DMS153 treated with DMSO at 0.1 percent for 48 hours (cell line): Measurements from ENCODE around the gene IRF6.

Source experiments
- DNase-seq: peaks from one replicate; lab custom pipeline; 2025; ENCODE audit not compliant: unreplicated experiment; lab: John Stamatoyannopoulos, UW

Gene IRF6

DNA sequence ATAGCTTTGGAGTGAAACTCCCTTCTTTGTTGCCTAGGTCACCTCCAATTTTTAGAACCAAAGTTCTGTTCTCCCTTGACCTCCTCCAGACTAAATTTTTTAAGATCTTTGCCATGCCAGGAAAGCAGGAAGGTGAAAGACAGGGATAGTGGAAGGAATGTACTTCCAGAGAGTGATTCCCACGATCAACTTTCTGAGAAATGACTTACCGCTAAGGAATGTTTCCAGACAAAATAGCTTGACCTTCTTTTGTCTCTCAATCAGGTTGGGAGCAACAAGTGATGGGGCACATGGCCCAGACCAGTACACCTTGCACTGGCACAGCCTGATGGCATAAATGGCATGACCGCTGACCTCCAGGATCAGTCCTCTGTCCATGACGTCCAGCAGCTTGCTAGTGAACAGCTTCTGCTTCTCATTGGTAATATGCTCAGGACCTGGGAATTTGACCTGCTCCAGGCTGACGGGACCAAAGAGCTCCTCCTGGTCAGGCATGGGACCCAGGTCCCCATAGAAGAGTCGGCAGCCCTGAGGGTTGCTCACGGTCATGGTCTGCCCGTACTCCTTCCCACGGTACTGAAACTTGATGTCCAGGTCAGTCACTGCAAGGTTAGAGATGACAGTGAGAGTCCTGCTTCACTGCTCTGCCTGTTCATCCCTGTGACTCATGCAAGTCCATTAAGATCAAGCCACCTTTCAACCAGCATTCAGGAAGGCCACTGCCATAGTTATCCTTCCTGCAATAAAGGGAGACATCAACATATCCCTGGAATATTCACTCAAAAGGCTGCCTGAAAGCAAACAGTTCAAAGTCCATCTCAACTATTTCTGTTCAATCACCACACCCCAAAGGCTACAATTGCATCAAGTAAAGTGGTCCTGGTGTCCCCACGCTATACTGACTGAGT is 15.4 kb downstream of the IRF6 start:
- no peak for DNase-seq

DNA sequence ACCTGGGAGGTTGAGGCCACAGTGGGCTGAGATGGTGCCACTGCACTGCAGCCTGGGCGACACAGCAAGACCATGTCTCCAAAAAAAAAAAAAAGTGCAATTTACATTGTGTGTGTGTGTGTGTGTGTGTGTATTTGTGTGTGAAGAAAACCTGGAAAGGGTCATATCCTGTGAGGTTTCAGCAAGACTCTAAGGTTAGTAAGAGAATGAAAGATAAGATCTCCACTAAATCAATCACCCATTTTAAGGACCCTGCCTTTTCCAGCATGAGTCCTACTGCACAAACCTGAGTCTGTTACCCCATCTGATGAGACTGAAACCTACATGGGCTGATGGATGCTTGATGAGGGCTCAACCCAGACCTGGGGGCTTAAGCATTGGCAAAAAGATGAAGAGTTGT is 16.7 kb downstream of the IRF6 start:
- no peak for DNase-seq

GRCh38 chr1:209787551-209787950 is 18.4 kb downstream of the IRF6 start:
- DNase-seq, result no peak

DNA sequence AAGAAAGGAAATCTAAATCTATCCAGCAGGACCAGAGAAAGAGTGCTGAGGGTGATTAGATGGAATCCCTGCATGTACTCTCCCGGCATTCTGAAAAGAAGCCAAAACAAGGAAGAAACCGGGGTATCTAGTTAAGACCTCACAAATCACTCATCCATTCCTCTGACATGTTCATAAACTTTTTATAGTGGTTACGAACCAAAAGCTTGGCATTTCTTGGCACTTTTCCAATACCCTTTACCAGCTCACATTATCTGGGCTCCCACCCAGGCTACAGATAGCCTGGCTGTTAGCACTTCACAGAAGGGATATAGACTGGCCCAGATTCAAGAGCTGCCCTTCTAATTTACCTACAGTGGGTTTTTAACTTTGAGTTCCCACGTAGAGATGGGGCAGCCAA is 19.8 kb downstream of the IRF6 start:
- no peak for DNase-seq

GRCh38 chr1:209785592-209785991 is 20.4 kb downstream of the IRF6 start:
- no peak for DNase-seq

- DNase-seq, result peak; percentile 99
These were observed 21.4 kb downstream of the IRF6 start, which contains the start of gene C1orf74 for GRCh38 chr1:209784265-209785169. Gene C1orf74, minus strand, starts transcription at chr1:209784559. Its CDS starts 925 bp downstream, at chr1:209783634.

DNA sequence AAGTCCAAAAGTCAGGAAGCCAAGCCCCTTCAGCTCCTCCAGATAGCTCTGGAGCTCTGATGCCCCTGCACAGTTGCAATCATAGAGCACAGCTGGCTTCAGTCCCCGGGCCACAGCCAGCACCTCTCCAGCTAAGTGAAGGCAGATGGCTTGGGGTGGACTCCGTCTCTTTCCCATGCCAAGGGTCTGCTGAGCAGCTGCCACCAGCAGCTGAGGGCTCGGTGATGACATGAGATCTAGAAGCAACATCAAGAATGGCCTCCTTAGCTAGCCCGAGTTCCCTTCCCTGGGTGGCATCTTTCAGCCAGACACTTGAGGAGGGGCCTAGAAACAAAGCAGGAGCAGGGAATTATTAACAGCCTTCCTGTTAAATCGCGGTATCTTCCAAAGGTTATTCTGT is 22.6 kb downstream of the IRF6 start:
- DNase-seq, result no peak

DNA sequence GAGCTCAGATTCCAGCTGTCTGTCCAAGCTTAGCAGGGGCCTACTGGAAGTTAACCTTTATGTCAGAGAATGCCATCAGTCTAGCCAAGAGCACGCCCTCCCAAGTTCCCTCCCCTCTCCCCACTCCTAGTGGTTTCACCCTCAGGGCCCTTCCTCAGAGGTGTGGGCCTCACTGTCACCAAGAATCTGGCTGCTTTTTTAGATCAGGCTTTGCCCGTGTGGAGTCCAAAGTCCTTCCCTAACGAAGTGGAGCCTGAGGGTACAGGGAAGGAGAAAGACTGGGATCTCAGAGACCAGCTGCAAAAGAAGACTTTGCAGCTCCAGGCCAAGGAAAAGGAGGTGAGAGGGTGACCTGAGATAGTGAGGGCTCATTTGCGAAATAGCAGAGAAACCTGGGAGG is 25.7 kb downstream of the IRF6 start:
- no peak for DNase-seq

DNA sequence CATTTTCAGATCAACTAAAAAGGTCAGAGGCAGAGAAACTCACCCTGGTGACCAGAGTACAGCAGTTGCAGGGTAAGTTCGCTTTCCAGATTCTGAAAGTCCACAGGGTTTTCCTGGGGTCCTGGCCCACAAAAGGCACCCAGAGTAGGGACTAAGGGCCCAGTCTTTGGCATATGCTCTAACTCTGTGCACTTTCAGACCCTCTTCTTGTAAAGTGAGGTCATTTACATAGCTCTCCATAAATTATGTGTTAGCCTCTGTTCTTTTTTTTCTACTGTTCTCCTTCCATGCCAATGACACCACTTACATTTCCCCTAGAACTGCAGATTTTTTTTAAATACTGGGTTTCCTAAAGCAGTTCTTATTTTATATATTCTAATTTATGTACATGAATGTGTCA is 27.8 kb downstream of the IRF6 start:
- no peak for DNase-seq

- DNase-seq, result no peak
These were observed 28.4 kb downstream of the IRF6 start for GRCh38 chr1:209777587-209777986.

DNA sequence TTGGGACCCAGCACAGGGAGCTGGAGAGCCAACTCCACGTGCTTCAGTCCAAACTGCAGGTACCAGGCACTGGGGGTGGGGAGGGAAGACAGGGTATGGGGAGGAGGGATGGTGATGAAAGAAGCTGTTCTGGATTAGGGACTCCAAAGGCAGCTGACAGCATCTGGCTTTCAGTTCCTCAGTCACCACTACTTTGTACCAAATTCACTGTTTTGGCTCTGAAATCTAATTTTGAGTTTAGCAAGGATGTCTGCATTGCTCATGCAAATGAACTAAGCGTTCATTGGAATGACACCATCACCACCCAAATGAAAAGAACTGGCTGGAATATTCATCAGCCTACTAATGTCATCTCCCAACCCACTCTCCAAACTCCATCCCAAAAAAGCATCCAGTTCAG is 30.3 kb downstream of the IRF6 start:
- DNase-seq, result no peak

DNA sequence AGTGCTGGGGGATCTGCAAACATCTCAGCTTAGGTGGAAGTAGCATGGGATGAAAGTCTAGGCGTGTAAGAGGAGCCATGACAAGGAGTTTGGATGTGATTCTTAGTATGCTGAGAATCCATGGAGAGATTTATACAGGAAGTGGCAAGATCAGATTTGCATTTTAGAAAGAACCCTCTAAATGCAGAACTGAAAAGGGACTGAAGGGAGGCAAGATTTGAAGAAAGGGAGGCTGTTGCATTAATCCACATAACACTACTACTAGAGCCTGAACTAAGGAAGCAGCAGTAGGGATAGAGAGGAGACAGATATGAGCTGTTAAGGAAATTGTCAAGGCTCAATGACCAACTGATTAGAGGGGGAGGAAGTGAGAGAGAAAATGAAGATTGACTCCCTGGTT is 31.4 kb downstream of the IRF6 start:
- no peak for DNase-seq

DNA sequence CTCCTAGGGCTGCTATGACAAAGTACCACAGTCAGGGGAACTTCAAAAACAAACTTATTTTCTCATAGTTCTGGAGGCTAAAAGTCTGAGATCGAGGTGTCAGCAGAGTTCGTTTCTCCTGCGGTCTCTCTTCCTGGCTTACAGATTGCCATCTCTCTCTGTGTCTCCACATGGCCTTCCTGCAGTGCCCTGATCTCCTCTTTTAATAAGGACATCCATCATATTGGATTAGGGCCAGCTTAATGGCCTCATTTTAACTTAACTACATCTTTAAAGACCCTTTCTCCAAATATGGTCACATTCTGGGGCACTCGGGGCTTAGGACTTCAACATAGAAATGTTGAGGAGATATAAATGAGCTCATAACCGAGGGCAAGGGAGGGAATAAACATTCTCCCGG is 33.8 kb downstream of the IRF6 start:
- DNase-seq, result no peak

DNA sequence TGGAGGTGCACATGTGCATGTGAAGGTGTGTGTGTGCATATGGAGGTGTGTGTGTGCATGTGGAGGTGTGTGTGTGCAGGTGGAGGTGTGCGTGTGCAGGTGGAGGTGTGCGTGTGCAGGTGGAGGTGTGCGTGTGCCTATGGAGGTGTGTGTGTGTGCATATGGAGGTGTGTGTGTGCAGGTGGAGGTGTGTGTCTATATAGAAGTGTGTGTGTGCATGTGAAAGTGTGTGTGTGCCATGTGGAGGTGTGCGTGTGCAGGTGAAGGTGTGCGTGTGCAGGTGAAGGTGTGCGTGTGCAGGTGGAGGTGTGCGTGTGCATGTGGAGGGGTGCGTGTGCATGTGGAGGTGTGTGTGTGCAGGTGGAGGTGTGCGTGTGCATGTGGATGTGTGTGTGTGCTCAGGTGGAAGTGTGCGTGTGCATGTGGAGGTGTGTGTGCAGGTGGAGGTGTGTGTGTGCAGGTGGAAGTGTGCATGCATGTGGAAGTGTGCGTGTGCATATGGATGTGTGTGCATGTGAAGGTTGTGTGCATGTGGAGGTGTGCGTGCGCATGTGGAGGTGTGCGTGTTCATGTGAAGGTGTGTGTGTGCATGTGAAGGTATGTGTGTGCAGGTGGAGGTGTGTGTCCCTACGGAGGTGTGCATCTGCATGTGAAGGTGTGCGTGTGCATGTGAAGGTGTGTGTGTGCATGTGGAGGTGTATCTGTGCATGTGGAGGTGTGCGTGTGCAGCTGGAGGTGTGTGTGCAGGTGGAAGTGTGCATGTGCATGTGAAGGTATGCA is 35.1 kb downstream of the IRF6 start:
- DNase-seq, result no peak

GRCh38 chr1:209769971-209770370 is 36.0 kb downstream of the IRF6 start:
- DNase-seq, result no peak

GRCh38 chr1:209769171-209769904 is 36.6 kb downstream of the IRF6 start:
- DNase-seq, result no peak

DNA sequence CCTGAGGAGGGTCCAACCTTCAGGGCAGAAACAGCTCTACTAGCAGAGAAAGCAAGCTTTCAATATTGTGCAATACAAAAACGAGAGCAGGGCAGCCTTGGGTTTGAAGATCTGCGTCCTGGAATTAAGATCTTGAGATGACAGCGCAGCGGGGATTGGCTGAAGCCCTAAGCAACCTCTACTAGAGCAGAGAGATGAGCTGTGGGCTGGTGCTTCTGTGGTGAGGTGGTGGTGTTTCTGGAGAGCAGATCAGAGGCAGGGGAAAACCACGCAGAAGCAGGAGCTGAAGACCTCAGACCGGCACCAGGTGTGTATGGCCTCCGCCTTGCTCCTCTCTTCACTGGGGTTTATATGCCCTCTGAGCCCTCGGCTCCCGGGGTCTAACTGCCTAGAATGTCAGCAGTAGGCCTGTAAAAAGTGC is 37.6 kb downstream of the IRF6 start:
- no peak for DNase-seq

GRCh38 chr1:209767706-209768105 is 38.2 kb downstream of the IRF6 start:
- no peak for DNase-seq

DNA sequence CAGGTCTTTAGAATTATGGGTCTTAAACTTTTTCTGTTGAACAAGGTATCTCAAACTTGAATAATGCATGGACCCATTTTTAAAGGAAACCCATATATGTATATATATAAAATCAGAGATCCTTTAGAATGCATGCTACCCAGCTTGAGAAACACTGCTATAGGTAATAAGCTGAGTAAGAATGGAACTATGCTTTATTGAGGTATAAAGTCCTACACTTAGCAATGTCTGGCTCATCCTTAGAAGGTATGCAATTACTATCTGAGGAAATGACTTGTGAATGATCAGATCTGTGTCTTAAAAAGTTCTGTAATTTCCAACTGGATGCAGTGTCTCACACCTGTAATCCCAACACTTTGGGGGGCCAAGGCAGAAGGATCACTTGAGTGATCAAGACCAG is 38.8 kb downstream of the IRF6 start:
- DNase-seq, result no peak

DNA sequence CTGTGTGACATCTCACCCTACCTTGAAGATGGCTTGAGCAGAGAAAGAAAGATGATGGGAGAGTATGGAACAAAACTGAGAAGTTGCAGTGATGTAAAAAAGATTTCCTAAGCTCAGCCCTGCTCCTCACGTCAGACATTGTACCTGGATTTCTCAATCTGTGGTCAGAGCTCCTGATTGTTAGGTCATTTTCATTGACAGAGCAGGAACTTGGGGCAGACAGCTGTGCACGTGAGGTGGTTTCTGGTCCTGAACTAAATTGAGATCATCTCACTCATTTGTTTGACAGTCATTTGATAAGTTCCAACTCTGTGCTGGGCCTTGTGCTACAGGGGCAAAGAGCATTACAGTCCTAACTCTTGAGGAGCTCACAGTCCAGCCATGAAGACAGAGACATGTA is 39.9 kb downstream of the IRF6 start:
- no peak for DNase-seq
